Ishikawa (cell line): Measurements from ENCODE around the gene SUMO4.

Experiments used
- EGR1 ChIP-seq: IDR thresholded peaks from 2 replicates; pipeline ENCODE4 v1.6.1; 2012
- EP300 ChIP-seq: IDR thresholded peaks from 2 replicates; pipeline ENCODE4 v1.6.1; 2012; ENCODE audit warnings: borderline replicate concordance
- RAD21 ChIP-seq: IDR thresholded peaks from 2 replicates; pipeline ENCODE4 v1.6.1; 2012; ENCODE audit warnings: low read depth
- REST ChIP-seq: IDR thresholded peaks from 2 replicates; pipeline ENCODE4 v1.6.1; 2012; ENCODE audit warnings: low read depth, mild to moderate bottlenecking
- TAF1 ChIP-seq: IDR thresholded peaks from 2 replicates; pipeline ENCODE4 v1.6.1; 2012; ENCODE audit warnings: low read depth, mild to moderate bottlenecking

DNA sequence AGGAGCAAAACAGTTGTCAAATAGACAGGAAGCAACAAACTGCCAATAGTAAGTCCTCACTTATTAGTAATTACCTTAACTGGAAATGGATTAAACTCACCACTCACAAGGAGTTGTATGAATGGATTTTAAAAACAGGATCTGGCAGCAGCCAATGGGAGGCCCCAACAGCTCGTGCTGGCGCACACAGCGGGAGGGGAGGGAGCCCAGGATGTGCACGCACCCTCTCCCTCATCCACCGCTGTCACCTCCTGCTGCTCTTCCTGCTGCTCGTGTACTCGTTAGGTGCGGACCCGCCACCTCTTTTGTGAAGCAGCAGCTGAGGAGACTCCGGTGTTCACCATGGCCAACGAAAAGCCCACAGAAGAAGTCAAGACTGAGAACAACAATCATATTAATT is at the start of gene SUMO4:
- TF ChIP-seq EP300 (no peak), TAF1 (no peak), EGR1 (no peak), RAD21 (no peak), REST (no peak)
